GM19239 (cell line): ENCODE results near the gene CACNG6.
"Not testable (repeated sequence)": the region's sequence is repeated elsewhere in the genome, so short reads cannot be mapped to it uniquely, and the experiment has no call there.

ENCODE experiments used
- DNase-seq: peaks from one replicate; pipeline ENCODE4 v3.0.0; 2011; ENCODE audit warnings: low spot score; ENCODE audit not compliant: insufficient read length
- FAIRE-seq: peaks from 2 replicates; lab custom pipeline; 2011; peaks lifted over from hg19 to GRCh38; lab: Jason Lieb, UNC

Gene CACNG6

DNA sequence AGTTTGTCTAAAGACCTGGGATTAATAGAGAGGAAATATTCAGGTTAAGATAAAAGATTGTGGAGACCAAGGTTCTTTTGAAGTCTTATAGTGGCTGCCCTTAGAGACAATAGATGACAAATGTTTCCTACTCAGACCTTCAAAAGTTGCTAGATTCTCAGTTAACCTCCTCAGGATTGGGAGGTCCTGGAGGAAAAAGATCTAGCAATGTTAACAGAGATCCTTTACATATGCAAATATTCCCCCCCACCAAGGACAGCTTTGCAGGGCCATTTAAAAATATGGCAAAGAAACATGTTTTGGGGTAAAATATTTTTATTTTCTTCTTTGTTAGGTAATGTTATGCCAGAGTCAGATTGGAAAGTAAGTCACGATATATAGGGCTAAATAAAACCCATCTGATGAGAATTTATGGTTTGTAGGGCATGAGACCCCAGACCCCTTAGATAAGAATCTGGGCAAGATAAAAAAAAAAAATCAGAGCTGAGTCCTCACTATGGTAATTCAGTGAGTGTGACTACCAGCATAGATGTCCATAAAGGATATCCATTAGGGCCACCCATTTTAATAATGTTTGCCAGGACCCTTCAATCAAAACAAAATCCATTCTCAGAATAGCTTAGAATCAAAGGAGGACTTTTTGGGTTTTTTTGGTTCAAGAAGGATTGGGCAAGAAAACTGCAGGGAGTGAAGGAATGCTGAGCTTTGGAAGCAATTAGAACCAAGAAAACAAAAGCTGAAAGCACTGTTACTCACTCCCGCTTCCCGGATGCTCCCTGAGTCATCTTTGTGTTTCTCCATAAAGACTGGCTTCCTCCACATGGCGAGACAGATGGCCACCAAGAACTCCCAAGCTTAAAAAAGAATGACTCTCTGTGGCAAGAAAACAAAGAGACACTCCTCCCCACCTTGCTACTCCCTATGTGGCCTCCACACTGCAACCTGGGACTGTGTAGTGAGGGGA is 44.1 kb downstream of the CACNG6 start:
- FAIRE-seq = no peak
- no peak for DNase-seq

- not testable (repeated sequence) for DNase-seq, FAIRE-seq
These were observed 45.1 kb downstream of the CACNG6 start for GRCh38 chr19:54036542-54036941.

DNA sequence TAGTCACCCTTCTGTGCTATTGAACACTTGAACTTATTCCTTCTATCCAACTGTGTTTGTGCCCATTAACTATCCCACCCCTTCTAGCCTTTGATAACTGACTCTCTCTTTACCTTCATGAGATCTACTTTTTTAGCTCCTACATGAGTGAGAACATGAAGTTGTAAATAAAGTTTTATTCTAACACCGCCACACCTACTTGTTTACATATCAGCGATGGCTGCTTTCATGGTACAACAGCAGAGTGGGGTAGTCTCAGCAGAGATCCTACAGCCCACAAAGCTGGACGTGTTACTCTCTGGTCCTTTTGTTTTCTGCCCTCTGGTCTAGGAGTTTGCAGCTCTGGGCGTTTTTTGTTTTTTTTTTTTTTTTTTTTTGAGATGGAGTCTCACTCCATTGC is 48.6 kb downstream of the CACNG6 start:
- no peak for FAIRE-seq

GRCh38 chr19:54041969-54042606 is 50.7 kb downstream of the CACNG6 start:
- DNase-seq = no peak
- no peak for FAIRE-seq

More for the DNA sequence above, 48.6 kb downstream of the CACNG6 start:
- DNase-seq = no peak

DNA sequence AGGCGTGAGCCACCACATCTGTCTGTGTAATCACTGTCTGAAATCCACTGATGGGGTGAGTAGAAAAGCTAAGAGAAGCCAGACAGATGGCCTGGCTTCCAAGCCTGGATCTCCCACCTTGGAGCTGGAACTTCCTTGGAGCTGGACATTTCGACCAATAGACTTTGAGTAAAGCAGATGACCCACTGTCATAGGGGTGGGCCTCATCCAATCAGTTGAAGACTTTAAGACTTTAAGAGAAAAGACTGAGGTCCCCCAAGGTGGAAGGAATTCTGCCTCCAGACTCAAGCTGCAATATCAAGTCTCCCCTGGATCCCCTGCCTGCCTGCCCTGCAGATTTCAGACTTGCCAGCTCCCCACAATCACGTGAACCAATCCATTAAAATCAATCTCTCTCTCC is 51.6 kb downstream of the CACNG6 start:
- FAIRE-seq (no peak), DNase-seq (no peak)

DNA sequence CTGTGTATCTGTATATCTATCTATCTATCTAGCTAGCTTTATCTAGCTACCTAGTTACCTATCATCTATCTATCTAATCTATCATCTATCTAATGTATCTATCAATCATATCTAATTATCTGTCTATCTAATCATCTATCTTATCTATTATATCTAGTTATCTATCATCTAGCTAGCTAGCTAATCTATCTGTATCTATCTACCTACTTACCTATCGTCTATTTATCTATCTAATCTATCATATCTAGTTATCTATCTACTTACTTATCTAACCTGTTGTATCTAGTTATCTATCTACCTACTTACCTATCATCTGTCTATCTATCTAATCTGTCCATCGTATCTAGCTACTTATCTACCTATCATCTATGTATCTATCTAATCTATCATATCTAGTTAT is 54.3 kb downstream of the CACNG6 start:
- DNase-seq = no peak
- FAIRE-seq = no peak

DNA sequence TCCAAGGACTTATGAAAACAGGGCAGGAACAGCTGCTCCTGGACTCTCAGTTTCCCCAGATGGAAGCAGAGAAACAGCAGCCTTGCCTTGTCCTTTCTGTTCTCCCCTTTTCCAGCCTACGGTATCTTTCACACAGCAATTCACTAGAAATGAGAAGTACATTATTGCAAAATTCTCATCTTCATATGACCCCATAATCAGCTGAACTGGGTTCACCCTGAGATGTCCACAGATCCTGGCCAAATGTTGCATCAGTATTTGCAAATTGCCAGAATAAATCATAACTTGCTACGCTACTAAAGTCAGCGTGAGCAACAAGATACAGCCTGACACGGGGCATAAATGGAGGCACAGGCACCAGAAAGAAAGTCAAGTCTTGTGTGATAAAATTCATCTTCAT is 56.2 kb downstream of the CACNG6 start:
- FAIRE-seq = no peak
- DNase-seq = no peak
